Astrocyte (in vitro differentiated cells and primary cell): Measurements from ENCODE around the gene CAMKMT.

Source experiments
- EZH2 ChIP-seq: IDR thresholded peaks from 2 replicates; pipeline ENCODE4 v1.6.1; 2012; ENCODE audit warnings: mild to moderate bottlenecking, low read length, inconsistent platforms; ENCODE audit not compliant: insufficient read depth
- TF ChIP-seq, protein P1 (sequence below): IDR thresholded peaks from 2 replicates; pipeline ENCODE4 v1.5.1; 2011; ENCODE audit warnings: low read depth, mild to moderate bottlenecking, inconsistent platforms, low read length, moderate library complexity; ENCODE audit not compliant: insufficient read depth

DNA sequence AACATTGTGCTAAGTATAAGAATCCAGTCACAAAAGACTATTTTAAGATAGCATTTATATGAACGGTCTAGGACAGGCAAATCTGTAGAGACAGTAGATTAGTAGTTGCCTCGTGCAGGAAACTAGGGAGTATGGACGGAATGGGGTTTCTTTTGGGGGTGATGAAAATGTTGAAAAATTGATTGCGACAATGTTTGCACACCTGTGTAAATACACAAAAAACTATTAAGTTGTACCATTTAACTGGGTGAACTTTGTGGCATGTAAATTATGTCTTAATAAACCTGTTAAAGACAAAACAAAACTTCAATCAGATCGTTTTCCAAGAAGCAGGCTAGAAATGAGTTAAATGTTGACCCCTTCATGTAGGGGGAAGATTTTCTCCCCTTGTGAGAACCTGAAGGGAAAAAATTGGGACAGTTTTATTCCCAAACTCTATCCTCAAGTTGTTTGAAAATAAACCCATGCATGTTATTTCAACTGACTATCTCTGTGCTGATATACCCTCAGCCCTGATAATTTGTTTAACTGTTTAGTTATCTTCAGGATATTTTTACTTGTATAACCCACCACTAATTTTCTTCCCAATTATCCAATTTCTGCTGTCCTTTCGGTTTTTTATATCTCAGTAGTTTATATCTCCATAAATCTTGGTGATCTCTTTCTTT, 87.2 kb downstream of the CAMKMT start:
- TF ChIP-seq, protein P1, sequence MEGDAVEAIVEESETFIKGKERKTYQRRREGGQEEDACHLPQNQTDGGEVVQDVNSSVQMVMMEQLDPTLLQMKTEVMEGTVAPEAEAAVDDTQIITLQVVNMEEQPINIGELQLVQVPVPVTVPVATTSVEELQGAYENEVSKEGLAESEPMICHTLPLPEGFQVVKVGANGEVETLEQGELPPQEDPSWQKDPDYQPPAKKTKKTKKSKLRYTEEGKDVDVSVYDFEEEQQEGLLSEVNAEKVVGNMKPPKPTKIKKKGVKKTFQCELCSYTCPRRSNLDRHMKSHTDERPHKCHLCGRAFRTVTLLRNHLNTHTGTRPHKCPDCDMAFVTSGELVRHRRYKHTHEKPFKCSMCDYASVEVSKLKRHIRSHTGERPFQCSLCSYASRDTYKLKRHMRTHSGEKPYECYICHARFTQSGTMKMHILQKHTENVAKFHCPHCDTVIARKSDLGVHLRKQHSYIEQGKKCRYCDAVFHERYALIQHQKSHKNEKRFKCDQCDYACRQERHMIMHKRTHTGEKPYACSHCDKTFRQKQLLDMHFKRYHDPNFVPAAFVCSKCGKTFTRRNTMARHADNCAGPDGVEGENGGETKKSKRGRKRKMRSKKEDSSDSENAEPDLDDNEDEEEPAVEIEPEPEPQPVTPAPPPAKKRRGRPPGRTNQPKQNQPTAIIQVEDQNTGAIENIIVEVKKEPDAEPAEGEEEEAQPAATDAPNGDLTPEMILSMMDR = no peak
- no peak for TF ChIP-seq EZH2
